K562 (cell line): Measurements from ENCODE around the gene GALNT15.

Experiments used
- POLR2A ChIP-seq: fragments of 450-650 bp; conservative IDR thresholded peaks from 2 replicates; pipeline ENCODE4 v1.6.1; 2016
- SP2 ChIP-seq: IDR thresholded peaks from 2 replicates; pipeline ENCODE4 v1.6.1; 2011; ENCODE audit warnings: mild to moderate bottlenecking, low read depth, low read length, moderate library complexity; ENCODE audit not compliant: poor library complexity, severe bottlenecking; ENCODE audit errors: extremely low read depth
- TAF7 ChIP-seq: fragments of 450-650 bp; IDR thresholded peaks from 2 replicates; pipeline ENCODE4 v1.6.1; 2016; ENCODE audit warnings: missing genetic modification characterization, missing compliant biosample characterization
- ZNF217 ChIP-seq: sonication (generic); formaldehyde crosslinking; IDR thresholded peaks from 2 replicates; pipeline ENCODE4 v1.8.0; 2022; ENCODE audit warnings: mild to moderate bottlenecking, missing genetic modification reagents
- ZNF24 ChIP-seq: fragments of 450-650 bp; IDR thresholded peaks from 2 replicates; pipeline ENCODE4 v1.6.1; 2016
- TF ChIP-seq, protein P1 (sequence below), 2 experiments: fragments of 450-650 bp in 1 of 2; sonication (generic) in 1 of 2; formaldehyde crosslinking in 1 of 2; IDR thresholded peaks; 2 replicates each; pipeline versions ENCODE4 v1.7.1 to v1.9.0; 2016 to 2022; ENCODE audit warnings: inconsistent platforms in 1 of 2, mild to moderate bottlenecking in 1 of 2, missing genetic modification reagents in 1 of 2
- TF ChIP-seq, protein P2 (sequence below): sonication (generic); formaldehyde crosslinking; IDR thresholded peaks from 2 replicates; pipeline ENCODE4 v1.8.0; 2022; ENCODE audit warnings: mild to moderate bottlenecking, low read depth, missing genetic modification reagents

DNA sequence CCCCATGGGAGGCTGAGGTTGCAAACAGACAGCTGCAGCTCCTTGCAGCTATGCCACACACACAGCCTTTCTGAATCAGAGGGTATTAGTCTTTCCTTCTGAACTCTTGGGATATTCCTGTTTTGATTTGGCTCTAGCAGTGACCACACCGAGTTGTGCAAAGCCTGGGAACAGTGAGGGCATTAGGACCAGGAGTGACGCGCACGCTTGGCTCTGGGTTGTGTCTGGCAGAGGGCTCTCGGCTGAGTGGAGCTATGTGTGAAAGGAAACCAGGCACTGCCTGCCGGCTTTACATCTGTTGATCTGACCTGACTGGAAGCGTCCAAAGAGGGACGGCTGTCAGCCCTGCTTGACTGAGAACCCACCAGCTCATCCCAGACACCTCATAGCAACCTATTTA lies at the start of gene GALNT15:
- TF ChIP-seq TAF7 (tag) (no peak), SP2 (no peak), ZNF217 (CRISPR knock-in tag) (no peak), POLR2A (no peak), ZNF24 (no peak)
- TF ChIP-seq, protein P1, sequence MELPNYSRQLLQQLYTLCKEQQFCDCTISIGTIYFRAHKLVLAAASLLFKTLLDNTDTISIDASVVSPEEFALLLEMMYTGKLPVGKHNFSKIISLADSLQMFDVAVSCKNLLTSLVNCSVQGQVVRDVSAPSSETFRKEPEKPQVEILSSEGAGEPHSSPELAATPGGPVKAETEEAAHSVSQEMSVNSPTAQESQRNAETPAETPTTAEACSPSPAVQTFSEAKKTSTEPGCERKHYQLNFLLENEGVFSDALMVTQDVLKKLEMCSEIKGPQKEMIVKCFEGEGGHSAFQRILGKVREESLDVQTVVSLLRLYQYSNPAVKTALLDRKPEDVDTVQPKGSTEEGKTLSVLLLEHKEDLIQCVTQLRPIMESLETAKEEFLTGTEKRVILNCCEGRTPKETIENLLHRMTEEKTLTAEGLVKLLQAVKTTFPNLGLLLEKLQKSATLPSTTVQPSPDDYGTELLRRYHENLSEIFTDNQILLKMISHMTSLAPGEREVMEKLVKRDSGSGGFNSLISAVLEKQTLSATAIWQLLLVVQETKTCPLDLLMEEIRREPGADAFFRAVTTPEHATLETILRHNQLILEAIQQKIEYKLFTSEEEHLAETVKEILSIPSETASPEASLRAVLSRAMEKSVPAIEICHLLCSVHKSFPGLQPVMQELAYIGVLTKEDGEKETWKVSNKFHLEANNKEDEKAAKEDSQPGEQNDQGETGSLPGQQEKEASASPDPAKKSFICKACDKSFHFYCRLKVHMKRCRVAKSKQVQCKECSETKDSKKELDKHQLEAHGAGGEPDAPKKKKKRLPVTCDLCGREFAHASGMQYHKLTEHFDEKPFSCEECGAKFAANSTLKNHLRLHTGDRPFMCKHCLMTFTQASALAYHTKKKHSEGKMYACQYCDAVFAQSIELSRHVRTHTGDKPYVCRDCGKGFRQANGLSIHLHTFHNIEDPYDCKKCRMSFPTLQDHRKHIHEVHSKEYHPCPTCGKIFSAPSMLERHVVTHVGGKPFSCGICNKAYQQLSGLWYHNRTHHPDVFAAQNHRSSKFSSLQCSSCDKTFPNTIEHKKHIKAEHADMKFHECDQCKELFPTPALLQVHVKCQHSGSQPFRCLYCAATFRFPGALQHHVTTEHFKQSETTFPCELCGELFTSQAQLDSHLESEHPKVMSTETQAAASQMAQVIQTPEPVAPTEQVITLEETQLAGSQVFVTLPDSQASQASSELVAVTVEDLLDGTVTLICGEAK (IDR thresholded peaks at IDR 0.05), result no peak
- TF ChIP-seq, protein P1 (CRISPR knock-in tag; IDR thresholded peaks at IDR 0.05), result no peak
- TF ChIP-seq, protein P2, sequence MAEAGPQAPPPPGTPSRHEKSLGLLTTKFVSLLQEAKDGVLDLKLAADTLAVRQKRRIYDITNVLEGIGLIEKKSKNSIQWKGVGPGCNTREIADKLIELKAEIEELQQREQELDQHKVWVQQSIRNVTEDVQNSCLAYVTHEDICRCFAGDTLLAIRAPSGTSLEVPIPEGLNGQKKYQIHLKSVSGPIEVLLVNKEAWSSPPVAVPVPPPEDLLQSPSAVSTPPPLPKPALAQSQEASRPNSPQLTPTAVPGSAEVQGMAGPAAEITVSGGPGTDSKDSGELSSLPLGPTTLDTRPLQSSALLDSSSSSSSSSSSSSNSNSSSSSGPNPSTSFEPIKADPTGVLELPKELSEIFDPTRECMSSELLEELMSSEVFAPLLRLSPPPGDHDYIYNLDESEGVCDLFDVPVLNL (CRISPR knock-in tag), result no peak
